Endothelial cell of umbilical vein (primary cell): ENCODE data around the gene FAM53B. TPM values are rescaled to one million over a fixed set of nuclear protein-coding genes. Genes with fewer than 3 reads are reported as not detected.

ENCODE experiments used
- BruUV-seq: library from RNA; stranded (reverse); fragments of 400-500 nt; replicated peaks from 2 replicates; lab custom pipeline; 2021; lab: Mats Ljungman, UMichigan
- CTCF ChIA-PET: fragments of 300-600, 350-600 bp; sonication (Branson Sonifier 250); formaldehyde crosslinking; loops from one replicate; lab custom pipeline; 2021; ENCODE audit warnings: antibody characterized with exemption, inconsistent platforms; lab: Charles Lee
- POLR2A ChIA-PET: fragments of 300-600, 350-600 bp; sonication (Branson Sonifier 250); formaldehyde crosslinking; loops from one replicate; lab custom pipeline; 2021; ENCODE audit warnings: antibody characterized with exemption, inconsistent platforms; lab: Charles Lee
- DNase-seq: peaks from one replicate; pipeline ENCODE4 v3.0.0-alpha.2; 2011; ENCODE audit warnings: low read depth, low spot score
- FAIRE-seq: peaks from 2 replicates; lab custom pipeline; 2011; peaks lifted over from hg19 to GRCh38; lab: Jason Lieb, UNC
- H2AFZ ChIP-seq: 2 replicates; pipeline ENCODE4 v1.6.0; 2012; ENCODE audit warnings: low read depth, low read length, control low read depth, inconsistent platforms
- H3K27ac ChIP-seq: 2 replicates; pipeline ENCODE4 v1.5.1; 2011; ENCODE audit warnings: low read depth, mild to moderate bottlenecking, control low read depth, low read length, moderate library complexity; ENCODE audit not compliant: insufficient read depth
- H3K27me3 ChIP-seq, 2 experiments: 2 replicates each; pipeline versions ENCODE4 v1.6.0 to v1.6.1; 2011; ENCODE audit warnings: low read length in 2 of 2, mixed read lengths in 1 of 2; ENCODE audit not compliant: control insufficient read depth in 2 of 2, insufficient read depth in 2 of 2
- H3K36me3 ChIP-seq, 2 experiments: 2 replicates in 1 of 2; 3 replicates in 1 of 2; pipeline ENCODE4 v1.5.1; 2011; ENCODE audit warnings: low read length in 2 of 2, mild to moderate bottlenecking in 1 of 2, moderate library complexity in 1 of 2; ENCODE audit not compliant: control insufficient read depth in 2 of 2, insufficient read depth in 2 of 2; ENCODE audit errors: extremely low read depth in 1 of 2
- H3K4me1 ChIP-seq: 3 replicates; pipeline ENCODE4 v1.5.1; 2011; ENCODE audit warnings: mild to moderate bottlenecking, low read length; ENCODE audit not compliant: control insufficient read depth, insufficient read depth; ENCODE audit errors: extremely low read depth
- H3K4me2 ChIP-seq: 2 replicates; pipeline ENCODE4 v1.6.1; 2011; ENCODE audit warnings: low read length, control low read depth, mixed read lengths; ENCODE audit not compliant: insufficient read depth
- H3K4me3 ChIP-seq, 3 experiments: fragments of 200-600 bp in 1 of 3; sonication (generic), shearing (Covaris generic) in 1 of 3; replicated peaks in 1 of 3; 2 replicates each; pipeline ENCODE4 v1.5.1; 2011 to 2016; ENCODE audit warnings: control low read depth in 3 of 3, low read length in 3 of 3, mild to moderate bottlenecking in 2 of 3, inconsistent platforms in 1 of 3, low read depth in 1 of 3, moderate library complexity in 1 of 3; ENCODE audit not compliant: insufficient read depth in 1 of 3
- H3K79me2 ChIP-seq: 2 replicates; pipeline ENCODE4 v1.6.0; 2012; ENCODE audit warnings: low read length, inconsistent platforms; ENCODE audit not compliant: control insufficient read depth, insufficient read depth
- H3K9ac ChIP-seq: replicated peaks from 2 replicates; pipeline ENCODE3; 2011; ENCODE audit warnings: low read length, control low read depth; ENCODE audit not compliant: insufficient read depth; ENCODE audit errors: extremely low read depth
- H3K9me1 ChIP-seq: replicated peaks from 3 replicates; pipeline ENCODE4 v1.6.0; 2011; ENCODE audit warnings: mild to moderate bottlenecking, low read length; ENCODE audit not compliant: control insufficient read depth, insufficient read depth; ENCODE audit errors: extremely low read depth
- H3K9me3 ChIP-seq: replicated peaks from 2 replicates; pipeline ENCODE4 v1.5.1; 2012; ENCODE audit warnings: low read length, inconsistent platforms; ENCODE audit not compliant: control insufficient read depth, insufficient read depth
- H4K20me1 ChIP-seq: replicated peaks from 2 replicates; pipeline ENCODE3; 2011; ENCODE audit warnings: mild to moderate bottlenecking, low read length; ENCODE audit not compliant: control insufficient read depth, insufficient read depth; ENCODE audit errors: extremely low read depth
- EZH2 ChIP-seq: IDR thresholded peaks from 2 replicates; pipeline ENCODE4 v1.6.1; 2012; ENCODE audit warnings: borderline replicate concordance, low read depth, mild to moderate bottlenecking, moderate library complexity, low read length, inconsistent platforms; ENCODE audit not compliant: severe bottlenecking
- FOS ChIP-seq: IDR thresholded peaks from 2 replicates; pipeline ENCODE4 v1.6.1; 2011; ENCODE audit warnings: mild to moderate bottlenecking, low read length, moderate library complexity, borderline replicate concordance; ENCODE audit not compliant: insufficient read depth
- GATA2 ChIP-seq: IDR thresholded peaks from 2 replicates; pipeline ENCODE4 v1.7.0; 2011; ENCODE audit warnings: low read depth, mild to moderate bottlenecking, moderate library complexity, mixed read lengths, low read length; ENCODE audit not compliant: insufficient read length, insufficient read depth
- JUN ChIP-seq: IDR thresholded peaks from 2 replicates; pipeline ENCODE4 v1.6.1; 2011; ENCODE audit warnings: borderline replicate concordance, low read depth; ENCODE audit not compliant: insufficient read length, insufficient read depth
- MYC ChIP-seq: IDR thresholded peaks from one replicate; pipeline ENCODE4 v1.6.1; 2011; ENCODE audit warnings: mild to moderate bottlenecking, low read depth, low read length
- POLR2A ChIP-seq: IDR thresholded peaks from 2 replicates; pipeline ENCODE4 v1.6.1; 2012; ENCODE audit warnings: low read depth, mild to moderate bottlenecking, control low read depth, low read length
- POLR2AphosphoS5 ChIP-seq: IDR thresholded peaks from 2 replicates; pipeline ENCODE4 v1.6.1; 2012; ENCODE audit warnings: low read depth, mild to moderate bottlenecking, control low read depth, low read length, moderate library complexity; ENCODE audit not compliant: insufficient read depth
- dilution Hi-C: fragments of 300-500 bp; cut with MboI; formaldehyde crosslinking; loops from one replicate; pipeline ENCODE4 v1.15.0; 2019; ENCODE audit warnings: low sequenced_read_pairs; ENCODE audit not compliant: extremely low pct_ligation_motif_present
- intact Hi-C: fragments of 100-400 bp; cut with micrococcal nuclease; formaldehyde crosslinking; loops from one replicate; pipeline ENCODE4 v1.10.0; 2022
- polyA plus RNA-seq, 4 experiments: library from polyadenylated mRNA; depleted of rRNA in 3 of 4; stranded (reverse) in 3 of 4; unstranded in 1 of 4; fragments of >200 nt; gene quantifications; 2 replicates each; pipeline versions ENCODE4 v1.2.1 to v1.2.3, GENCODE V29; 2011 to 2012; ENCODE audit warnings: missing spikeins in 1 of 4
- total RNA-seq: library from RNA; stranded (reverse); gene quantifications from 2 replicates; pipeline ENCODE4 v1.2.3, GENCODE V29; 2021
- TF ChIP-seq, protein P1 (sequence below): IDR thresholded peaks from 2 replicates; pipeline ENCODE4 v1.6.1; 2011; ENCODE audit not compliant: insufficient read depth, insufficient read length
- TF ChIP-seq, protein P2 (sequence below), 2 donors: IDR thresholded peaks; 1 replicate in 1 of 2; 2 replicates in 1 of 2; pipeline ENCODE4 v1.5.1; 2011; ENCODE audit warnings: low read length in 2 of 2, mild to moderate bottlenecking in 2 of 2, moderate library complexity in 2 of 2, control low read depth in 1 of 2, inconsistent platforms in 1 of 2, low read depth in 1 of 2; ENCODE audit not compliant: insufficient read depth in 1 of 2; ENCODE audit errors: extremely low read depth in 1 of 2

The FAM53B gene
- total and polyA plus RNA-seq, 2 donors (not counting 3 experiments of a cell fraction or from before 2014, with no cell fraction given): 8.5 to 21.1 TPM

- Histone ChIP-seq H4K20me1 (no peaks in the 10 kb centered on the region), H3K79me2 (no peaks in the 10 kb centered on the region)
- intact Hi-C loops: no loop called here
Observed at GRCh38 chr10:124660404-124661125, 83.6 kb downstream of the FAM53B start.

More at GRCh38 chr10:124660404-124661125, 83.6 kb downstream of the FAM53B start:
- ChIA-PET CTCF (interaction anchor here (0.9 to 1.5 kb wide), 2 partner anchors 11 to 26 kb away, joined by 3 read pairs; no protein-coding TSS in a partner anchor), POLR2A (no interaction called here)
- no peaks in the 10 kb centered on the region for H3K4me1 ChIP-seq
- H2AFZ ChIP-seq: no peak overlapping the region
- TF ChIP-seq EZH2: no peak
- TF ChIP-seq JUN: no peak
- no peak for TF ChIP-seq GATA2
- no peak for TF ChIP-seq FOS
- TF ChIP-seq, protein P1, sequence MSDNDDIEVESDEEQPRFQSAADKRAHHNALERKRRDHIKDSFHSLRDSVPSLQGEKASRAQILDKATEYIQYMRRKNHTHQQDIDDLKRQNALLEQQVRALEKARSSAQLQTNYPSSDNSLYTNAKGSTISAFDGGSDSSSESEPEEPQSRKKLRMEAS: no peak
- TF ChIP-seq MYC: no peak
- no peak for TF ChIP-seq POLR2A
- no peak for TF ChIP-seq POLR2AphosphoS5
- TF ChIP-seq, protein P2, sequence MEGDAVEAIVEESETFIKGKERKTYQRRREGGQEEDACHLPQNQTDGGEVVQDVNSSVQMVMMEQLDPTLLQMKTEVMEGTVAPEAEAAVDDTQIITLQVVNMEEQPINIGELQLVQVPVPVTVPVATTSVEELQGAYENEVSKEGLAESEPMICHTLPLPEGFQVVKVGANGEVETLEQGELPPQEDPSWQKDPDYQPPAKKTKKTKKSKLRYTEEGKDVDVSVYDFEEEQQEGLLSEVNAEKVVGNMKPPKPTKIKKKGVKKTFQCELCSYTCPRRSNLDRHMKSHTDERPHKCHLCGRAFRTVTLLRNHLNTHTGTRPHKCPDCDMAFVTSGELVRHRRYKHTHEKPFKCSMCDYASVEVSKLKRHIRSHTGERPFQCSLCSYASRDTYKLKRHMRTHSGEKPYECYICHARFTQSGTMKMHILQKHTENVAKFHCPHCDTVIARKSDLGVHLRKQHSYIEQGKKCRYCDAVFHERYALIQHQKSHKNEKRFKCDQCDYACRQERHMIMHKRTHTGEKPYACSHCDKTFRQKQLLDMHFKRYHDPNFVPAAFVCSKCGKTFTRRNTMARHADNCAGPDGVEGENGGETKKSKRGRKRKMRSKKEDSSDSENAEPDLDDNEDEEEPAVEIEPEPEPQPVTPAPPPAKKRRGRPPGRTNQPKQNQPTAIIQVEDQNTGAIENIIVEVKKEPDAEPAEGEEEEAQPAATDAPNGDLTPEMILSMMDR (IDR thresholded peaks at IDR 0.05; ENCODE audit: extremely low read depth in 1 of 2, insufficient read depth in 1 of 2, low read depth in 1 of 2, low read length in 2 of 2): no peak
- no peak overlapping the region for H3K4me2 ChIP-seq
- H3K9me1 ChIP-seq: no peaks in the 10 kb centered on the region
- dilution Hi-C loops: no loop called here
- H3K9ac ChIP-seq: no peak overlapping the region
- H3K27me3 ChIP-seq: no peaks in the 10 kb centered on the region
- no peaks in the 10 kb centered on the region for H3K9me3 ChIP-seq
- no peak overlapping the region for H3K27ac ChIP-seq
- peaks cover 0 to 5% of the 10 kb centered on the region in 2 experiments for H3K36me3 ChIP-seq
- DNase-seq (no peak), FAIRE-seq (no peak)
- H3K4me3 ChIP-seq: no peak overlapping the region
- BruUV-seq: no TSS peak
